Ovary (tissue), 3 donors: ENCODE data around the gene OR13A1.

Experiments used
- CTCF ChIP-seq, 3 donors: fragments of 450-650 bp in 2 of 3; fragments of 200-600 bp in 1 of 3; IDR thresholded peaks; one replicate each; pipeline versions ENCODE4 v1.5.1 to v1.8.0; 2016 to 2022; ENCODE audit warnings: antibody characterized with exemption in 3 of 3, mild to moderate bottlenecking in 1 of 3
- EP300 ChIP-seq: sonication (generic); formaldehyde crosslinking; IDR thresholded peaks from one replicate; pipeline ENCODE4 v1.6.1; 2017; ENCODE audit warnings: antibody characterized with exemption
- POLR2A ChIP-seq: fragments of 450-650 bp; IDR thresholded peaks from one replicate; pipeline ENCODE4 v1.6.1; 2017; ENCODE audit warnings: antibody characterized with exemption, mild to moderate bottlenecking, moderate library complexity
- donor health status: DM: no; HTN: no; CAD: no.

- TF ChIP-seq CTCF (IDR thresholded peaks at IDR 0.05): no peak
- no peak for TF ChIP-seq POLR2A
- no peak for TF ChIP-seq EP300
Measured at GRCh38 chr10:45261243-45261775, 54.1 kb downstream of the OR13A1 start.
